Loucy (cell line): Measurements from ENCODE around the gene OR10A6.

Experiments
- H2AFZ ChIP-seq: fragments of 200-600 bp; sonication (generic); 2 replicates; pipeline ENCODE4 v1.6.0; 2016; ENCODE audit warnings: antibody characterized with exemption, mild to moderate bottlenecking, low read length, moderate library complexity
- H3F3A ChIP-seq: fragments of 200-600 bp; 2 replicates; pipeline ENCODE4 v1.6.0; 2016; ENCODE audit warnings: antibody characterized with exemption, low read depth, mild to moderate bottlenecking
- H3K27me3 ChIP-seq: fragments of 200-600 bp; sonication (generic); 2 replicates; pipeline ENCODE4 v1.6.1; 2014; ENCODE audit warnings: low read length, mild to moderate bottlenecking; ENCODE audit not compliant: insufficient read depth, poor library complexity, severe bottlenecking
- H3K36me3 ChIP-seq: fragments of 200-600 bp; sonication (generic); 2 replicates; pipeline ENCODE4 v1.6.1; 2016; ENCODE audit warnings: low read length; ENCODE audit not compliant: insufficient read depth
- H3K4me1 ChIP-seq: fragments of 200-600 bp; sonication (generic); 2 replicates; pipeline ENCODE4 v1.5.1; 2014; ENCODE audit warnings: low read length, mild to moderate bottlenecking; ENCODE audit not compliant: insufficient read depth, poor library complexity, severe bottlenecking
- H3K4me2 ChIP-seq: fragments of 200-600 bp; sonication (generic); 2 replicates; pipeline ENCODE4 v1.6.0; 2014; ENCODE audit warnings: antibody characterized with exemption, low read length, low read depth, mild to moderate bottlenecking; ENCODE audit not compliant: poor library complexity, severe bottlenecking
- H3K4me3 ChIP-seq: fragments of 200-600 bp; sonication (generic); 2 replicates; pipeline ENCODE4 v1.5.1; 2014; ENCODE audit warnings: low read length, mild to moderate bottlenecking, mixed read lengths; ENCODE audit not compliant: poor library complexity, severe bottlenecking
- H3K79me2 ChIP-seq: fragments of 200-600 bp; sonication (generic); 2 replicates; pipeline ENCODE4 v1.6.1; 2014; ENCODE audit warnings: low read length; ENCODE audit not compliant: insufficient read depth
- H3K9ac ChIP-seq: fragments of 200-600 bp; sonication (generic); 2 replicates; pipeline ENCODE4 v1.6.0; 2014; ENCODE audit warnings: mild to moderate bottlenecking, low read depth, low read length, moderate library complexity; ENCODE audit not compliant: poor library complexity, severe bottlenecking
- H3K9me2 ChIP-seq: fragments of 200-600 bp; sonication (generic); replicated peaks from 2 replicates; pipeline ENCODE4 v1.6.1; 2016; ENCODE audit warnings: low read depth, low read length, mixed read lengths
- H3K9me3 ChIP-seq: fragments of 200-600 bp; sonication (generic); 2 replicates; pipeline ENCODE4 v1.6.1; 2014; ENCODE audit warnings: mild to moderate bottlenecking, antibody characterized with exemption, low read length, low read depth; ENCODE audit not compliant: insufficient read depth
- H4K20me1 ChIP-seq: fragments of 200-600 bp; sonication (generic); 2 replicates; pipeline ENCODE4 v1.6.0; 2014; ENCODE audit warnings: antibody characterized with exemption, low read length, mild to moderate bottlenecking; ENCODE audit not compliant: insufficient read depth, poor library complexity, severe bottlenecking
- EZH2phosphoT487 ChIP-seq: fragments of 200-600 bp; IDR thresholded peaks from 2 replicates; pipeline ENCODE4 v1.6.1; 2018; ENCODE audit warnings: antibody characterized with exemption, mild to moderate bottlenecking, moderate library complexity, borderline replicate concordance
- TF ChIP-seq, protein P1 (sequence below): fragments of 200-600 bp; sonication (generic); conservative IDR thresholded peaks from 2 replicates; pipeline ENCODE4 v1.5.1; 2014; ENCODE audit warnings: mild to moderate bottlenecking, antibody characterized with exemption, low read length

Gene OR10A6

DNA sequence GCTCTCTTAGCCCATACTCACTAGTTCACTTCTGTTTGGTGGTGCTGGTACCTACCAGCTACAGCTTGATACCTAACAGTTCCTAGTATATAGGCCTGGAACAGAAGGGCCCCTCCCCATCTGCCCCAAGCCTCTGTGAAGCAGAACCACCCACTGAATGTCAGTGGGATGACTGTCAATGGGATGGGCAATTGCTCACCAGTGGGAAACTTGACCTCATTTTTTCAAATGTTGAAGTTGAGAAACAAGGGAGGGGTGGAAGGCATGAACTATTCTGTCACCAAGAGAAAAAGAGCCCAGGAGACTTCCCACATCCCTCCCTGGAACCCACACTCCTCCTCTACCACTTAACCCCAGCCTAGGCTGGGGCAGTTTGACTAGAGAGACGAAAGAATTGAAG lies 34.3 kb upstream of the OR10A6 start, which contains the start of gene NLRP10:
NLRP10 (minus strand) TSS at position 62 of the 400 bp plus-strand sequence. CDS start 1,952 bp downstream, outside the sequence.
- Histone ChIP-seq H3K9me3 (no peaks in the 10 kb centered on the region), H3K4me1 (no peaks in the 10 kb centered on the region), H3K36me3 (no peaks in the 10 kb centered on the region), H4K20me1 (no peaks in the 10 kb centered on the region), H3K79me2 (no peaks in the 10 kb centered on the region), H3K9me2 (no peaks in the 10 kb centered on the region), H3K4me3 (no peak within 1 kb of the TSS), H2AFZ (no peak within 1 kb of the TSS), H3K9ac (no peak within 1 kb of the TSS), H3K27me3 (no peaks in the 10 kb centered on the region), H3K4me2 (no peak within 1 kb of the TSS), H3F3A (no peaks in the 10 kb centered on the region)
- TF ChIP-seq EZH2phosphoT487, result no peak
- TF ChIP-seq, protein P1, sequence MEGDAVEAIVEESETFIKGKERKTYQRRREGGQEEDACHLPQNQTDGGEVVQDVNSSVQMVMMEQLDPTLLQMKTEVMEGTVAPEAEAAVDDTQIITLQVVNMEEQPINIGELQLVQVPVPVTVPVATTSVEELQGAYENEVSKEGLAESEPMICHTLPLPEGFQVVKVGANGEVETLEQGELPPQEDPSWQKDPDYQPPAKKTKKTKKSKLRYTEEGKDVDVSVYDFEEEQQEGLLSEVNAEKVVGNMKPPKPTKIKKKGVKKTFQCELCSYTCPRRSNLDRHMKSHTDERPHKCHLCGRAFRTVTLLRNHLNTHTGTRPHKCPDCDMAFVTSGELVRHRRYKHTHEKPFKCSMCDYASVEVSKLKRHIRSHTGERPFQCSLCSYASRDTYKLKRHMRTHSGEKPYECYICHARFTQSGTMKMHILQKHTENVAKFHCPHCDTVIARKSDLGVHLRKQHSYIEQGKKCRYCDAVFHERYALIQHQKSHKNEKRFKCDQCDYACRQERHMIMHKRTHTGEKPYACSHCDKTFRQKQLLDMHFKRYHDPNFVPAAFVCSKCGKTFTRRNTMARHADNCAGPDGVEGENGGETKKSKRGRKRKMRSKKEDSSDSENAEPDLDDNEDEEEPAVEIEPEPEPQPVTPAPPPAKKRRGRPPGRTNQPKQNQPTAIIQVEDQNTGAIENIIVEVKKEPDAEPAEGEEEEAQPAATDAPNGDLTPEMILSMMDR, result no peak

DNA sequence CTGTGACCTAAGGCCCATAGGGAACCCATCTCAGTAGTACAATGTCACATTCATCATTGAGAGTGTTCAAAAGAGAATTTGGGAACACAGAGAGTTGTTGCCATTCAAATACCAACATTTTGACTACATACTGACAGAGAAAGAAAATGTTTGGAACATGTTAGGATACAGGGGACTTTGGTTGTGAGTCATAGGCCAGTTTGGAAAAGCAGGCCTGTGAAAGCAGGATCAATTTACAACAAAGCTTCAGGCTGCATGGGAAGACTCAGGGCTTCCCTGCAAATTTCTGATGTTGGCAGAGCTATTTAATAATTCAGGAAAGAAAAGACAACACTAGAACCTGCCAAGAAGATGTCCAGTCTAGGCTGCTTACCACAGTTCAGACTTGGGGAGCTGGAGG lies 33.8 kb upstream of the OR10A6 start:
- H3K4me2 ChIP-seq, result no peak overlapping the region
- H3K27me3 ChIP-seq, result no peaks in the 10 kb centered on the region
- no peaks in the 10 kb centered on the region for H3K36me3 ChIP-seq
- no peaks in the 10 kb centered on the region for H3K79me2 ChIP-seq
- no peak overlapping the region for H3K4me3 ChIP-seq
- H3K9me2 ChIP-seq, result no peaks in the 10 kb centered on the region
- no peaks in the 10 kb centered on the region for H4K20me1 ChIP-seq
- no peak overlapping the region for H2AFZ ChIP-seq
- H3K4me1 ChIP-seq, result no peaks in the 10 kb centered on the region
- H3K9me3 ChIP-seq, result no peaks in the 10 kb centered on the region
- no peaks in the 10 kb centered on the region for H3F3A ChIP-seq
- no peak overlapping the region for H3K9ac ChIP-seq
- TF ChIP-seq, protein P1, result no peak
- no peak for TF ChIP-seq EZH2phosphoT487

DNA sequence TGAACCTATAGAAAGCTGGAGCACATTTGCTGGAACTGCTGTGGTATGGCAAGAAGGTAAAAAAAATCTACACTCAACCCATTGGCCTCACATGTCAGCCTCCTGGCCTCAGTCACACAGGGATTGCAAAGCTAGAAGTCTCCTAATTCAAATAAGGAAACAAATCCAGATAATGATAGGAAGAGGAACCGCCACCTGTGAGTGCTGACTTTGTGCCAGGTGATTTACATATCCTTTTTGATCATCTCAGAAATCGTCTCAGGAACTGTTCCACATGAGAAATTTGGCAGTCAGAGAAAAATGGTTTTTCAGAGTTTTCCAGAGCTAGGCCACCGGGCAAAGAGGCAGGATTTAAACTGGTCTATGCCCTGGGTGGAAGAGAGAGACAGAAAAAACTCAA lies 33.2 kb upstream of the OR10A6 start:
- no peak for TF ChIP-seq EZH2phosphoT487
- TF ChIP-seq, protein P1, result no peak
- no peaks in the 10 kb centered on the region for H4K20me1 ChIP-seq
- H3K36me3 ChIP-seq, result no peaks in the 10 kb centered on the region
- no peak overlapping the region for H3K9ac ChIP-seq
- no peaks in the 10 kb centered on the region for H3K9me2 ChIP-seq
- H3F3A ChIP-seq, result no peaks in the 10 kb centered on the region
- no peak overlapping the region for H2AFZ ChIP-seq
- H3K27me3 ChIP-seq, result no peaks in the 10 kb centered on the region
- no peaks in the 10 kb centered on the region for H3K9me3 ChIP-seq
- H3K4me2 ChIP-seq, result no peak overlapping the region
- H3K4me1 ChIP-seq, result no peaks in the 10 kb centered on the region
- H3K4me3 ChIP-seq, result no peak overlapping the region
- H3K79me2 ChIP-seq, result no peaks in the 10 kb centered on the region
